Amniotic epithelial cell (primary cell): ENCODE results near the gene KLHDC7B.

Experiments used
- DNase-seq: peaks from one replicate; pipeline ENCODE4 v3.0.0-alpha.2; 2010; ENCODE audit warnings: low read depth

KLHDC7B gene

DNA sequence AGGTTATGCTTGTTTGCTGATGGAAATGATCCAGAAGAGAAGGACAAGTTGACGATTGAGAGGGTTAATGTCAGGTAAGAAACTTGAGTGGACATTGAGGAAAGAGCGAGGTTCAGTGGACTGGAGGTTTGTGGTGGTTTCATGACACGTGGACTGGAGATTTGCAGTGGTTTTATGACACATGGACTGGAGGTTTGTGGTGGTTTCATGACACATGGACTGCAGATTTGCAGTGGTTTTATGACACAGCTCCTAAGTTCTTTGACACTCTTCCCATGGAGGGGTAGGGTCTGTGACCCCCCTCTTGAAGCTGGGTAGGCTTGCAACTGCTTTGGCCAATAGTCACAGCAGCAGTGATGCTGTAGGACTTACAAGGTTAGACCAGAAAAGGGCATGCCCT is 49.5 kb downstream of the KLHDC7B start:
- peak; percentile 6 for DNase-seq

DNA sequence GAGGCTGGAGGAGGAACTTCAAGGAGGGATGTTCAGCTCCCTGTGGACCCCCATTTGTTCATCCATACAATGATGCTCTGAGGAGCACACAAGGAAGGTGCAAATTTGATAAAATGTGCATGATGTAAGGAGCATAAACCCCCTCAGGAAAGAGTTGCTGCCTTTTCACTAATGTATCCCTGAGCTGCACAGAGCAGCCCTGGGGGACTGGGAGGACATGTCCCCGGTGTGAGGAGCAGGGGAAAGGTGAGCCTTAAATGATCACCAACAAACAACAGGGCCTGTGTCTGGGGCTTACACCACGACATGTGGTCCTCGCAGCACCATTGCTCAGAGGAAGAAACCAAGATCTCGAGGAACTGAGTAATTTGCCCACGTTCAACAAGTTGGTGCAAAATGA is 51.4 kb downstream of the KLHDC7B start:
- no peak for DNase-seq

DNA sequence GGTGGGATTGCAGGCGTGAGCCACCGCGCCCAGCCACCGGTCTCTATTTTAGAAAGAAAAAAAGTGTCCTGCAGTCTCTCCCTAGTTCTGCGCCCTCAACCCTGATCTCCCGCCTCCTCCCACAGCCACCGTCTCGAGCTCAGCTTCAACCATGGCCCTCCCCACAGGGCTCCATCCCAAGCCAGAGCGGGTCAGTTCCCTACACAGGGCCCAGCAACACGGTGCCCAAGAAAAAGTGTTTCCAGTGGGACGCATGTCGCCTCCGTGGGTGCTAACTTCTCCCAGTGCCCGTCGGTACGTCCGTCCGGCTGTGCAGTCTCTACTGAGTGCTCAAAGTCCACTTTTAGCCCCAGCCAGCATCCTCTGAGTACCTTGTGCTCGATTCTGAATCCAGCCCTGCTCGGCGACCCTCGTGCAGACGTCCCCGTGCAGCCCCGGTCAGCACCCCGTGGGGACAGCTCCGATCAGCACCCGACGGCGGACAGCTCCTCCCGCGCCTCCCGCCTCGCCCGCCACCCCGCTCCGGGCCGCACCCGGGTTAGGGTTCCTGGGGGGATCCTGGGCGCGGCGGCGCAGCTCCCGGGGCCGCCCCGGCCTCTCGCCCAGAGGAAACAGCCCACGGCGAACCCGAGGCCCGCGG is 54.2 kb downstream of the KLHDC7B start:
- no peak for DNase-seq

DNA sequence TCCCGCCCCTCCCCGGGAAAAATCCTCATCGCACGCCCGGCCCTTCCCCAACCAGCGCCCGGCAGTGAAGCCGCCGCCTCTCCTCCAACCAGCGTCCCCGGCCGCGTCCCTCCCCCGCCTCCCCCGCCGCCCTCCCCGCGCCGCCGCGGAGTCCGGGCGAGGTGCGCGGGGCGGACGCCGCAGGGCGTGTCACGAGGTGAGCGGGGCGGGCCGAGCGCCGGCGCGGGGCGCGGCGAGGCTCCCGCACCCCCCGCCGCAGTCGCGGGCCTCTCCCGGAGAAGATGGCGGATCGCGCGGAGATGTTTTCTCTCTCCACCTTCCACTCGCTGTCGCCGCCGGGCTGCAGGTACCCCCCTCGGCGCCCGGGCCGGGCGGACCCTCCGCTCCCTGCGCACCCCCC is 54.8 kb downstream of the KLHDC7B start, which contains the start of gene MAPK8IP2:
Gene MAPK8IP2 (plus strand): TSS at position 256 of the 400 bp plus-strand sequence. CDS start 26 bp downstream, at position 282.
- no peak for DNase-seq
